HepG2 (cell line): ENCODE results near the gene CMIP. TPM values are rescaled to one million over a fixed set of nuclear protein-coding genes. Genes with fewer than 3 reads are reported as not detected.

Experiments
- ATAC-seq: fragments of 200-7000 bp; cut with Tn5 transposase; 3 replicates; pipeline ENCODE4 v1.9.1; 2020; ENCODE audit warnings: mild to moderate bottlenecking, moderate library complexity
- BruUV-seq: library from RNA; stranded (reverse); fragments of 400-500 nt; replicated peaks from 2 replicates; lab custom pipeline; 2021; lab: Mats Ljungman, UMichigan
- CTCF ChIA-PET: fragments of 300-600 bp; formaldehyde crosslinking; extraction: SDS; loops from one replicate; lab custom pipeline; 2021; ENCODE audit warnings: low total read pairs, inconsistent platforms, low intra/inter-chr PET ratio; lab: Yijun Ruan, JAX
- POLR2A ChIA-PET: fragments of 350-600 bp; sonication (Branson Sonifier 250); formaldehyde crosslinking; loops from one replicate; lab custom pipeline; 2020; ENCODE audit warnings: antibody characterized with exemption, inconsistent platforms; lab: Yijun Ruan, JAX
- DNase-seq: peaks from one replicate; pipeline ENCODE4 v3.0.0-alpha.2; 2015; ENCODE audit warnings: low spot score
- FAIRE-seq: peaks from 3 replicates; lab custom pipeline; 2011; peaks lifted over from hg19 to GRCh38; lab: Jason Lieb, UNC
- H2AFZ ChIP-seq: one replicate; pipeline ENCODE4 v1.6.1; 2011; ENCODE audit warnings: low read length, inconsistent platforms
- H3K27ac ChIP-seq: fragments of 300-600 bp; 3 replicates; pipeline ENCODE4 v1.8.0; 2011; ENCODE audit warnings: mixed run types, mild to moderate bottlenecking, mixed read lengths, low read length, inconsistent platforms; ENCODE audit not compliant: insufficient read depth; ENCODE audit errors: extremely low read length
- H3K27me3 ChIP-seq, 2 experiments: fragments of 200-600 bp in 1 of 2; 2 replicates in 1 of 2; 3 replicates in 1 of 2; pipeline versions ENCODE4 v1.6.0 to v1.8.0; 2011; ENCODE audit warnings: low read length in 2 of 2, mild to moderate bottlenecking in 2 of 2, moderate library complexity in 2 of 2, inconsistent platforms in 1 of 2; ENCODE audit not compliant: insufficient read depth in 2 of 2, control insufficient read depth in 1 of 2
- H3K36me3 ChIP-seq, 2 experiments: fragments of 200-600 bp in 1 of 2; replicated peaks in 1 of 2; 2 replicates in 1 of 2; 3 replicates in 1 of 2; pipeline versions ENCODE4 v1.5.1 to v1.8.0; 2011; ENCODE audit warnings: low read length in 2 of 2, inconsistent platforms in 1 of 2; ENCODE audit not compliant: insufficient read depth in 2 of 2, control insufficient read depth in 1 of 2
- H3K4me1 ChIP-seq: 2 replicates; pipeline ENCODE4 v1.5.1; 2012; ENCODE audit warnings: low read length, inconsistent platforms; ENCODE audit not compliant: insufficient read depth
- H3K4me2 ChIP-seq: 2 replicates; pipeline ENCODE4 v1.6.0; 2011; ENCODE audit warnings: low read depth, low read length, inconsistent platforms
- H3K4me3 ChIP-seq, 3 experiments: fragments of 200-600 bp in 1 of 3; sonication (generic), shearing (Covaris generic) in 1 of 3; replicated peaks in 1 of 3; 2 replicates each; pipeline ENCODE4 v1.5.1; 2011 to 2016; ENCODE audit warnings: low read length in 3 of 3, inconsistent platforms in 2 of 3, low read depth in 2 of 3, mild to moderate bottlenecking in 2 of 3, control low read depth in 1 of 3, mixed read lengths in 1 of 3; ENCODE audit not compliant: insufficient read depth in 1 of 3
- H3K79me2 ChIP-seq: one replicate; pipeline ENCODE4 v1.6.1; 2011; ENCODE audit warnings: low read length, inconsistent platforms; ENCODE audit not compliant: insufficient read depth
- H3K9ac ChIP-seq: 2 replicates; pipeline ENCODE4 v1.6.0; 2011; ENCODE audit warnings: mild to moderate bottlenecking, low read depth, low read length, inconsistent platforms; ENCODE audit not compliant: insufficient read depth
- H3K9me3 ChIP-seq: 2 replicates; pipeline ENCODE4 v1.5.1; 2012; ENCODE audit warnings: mild to moderate bottlenecking, low read length
- H4K20me1 ChIP-seq: 2 replicates; pipeline ENCODE4 v1.6.0; 2011; ENCODE audit warnings: inconsistent platforms, mild to moderate bottlenecking, low read length, moderate library complexity; ENCODE audit not compliant: insufficient read depth
- ESRRA ChIP-seq: sonication (generic); formaldehyde crosslinking; IDR thresholded peaks from 2 replicates; pipeline ENCODE4 v1.5.1; 2020; ENCODE audit warnings: mild to moderate bottlenecking, low read depth, missing genetic modification reagents
- KAT8 ChIP-seq: IDR thresholded peaks from 2 replicates; pipeline ENCODE4 v1.6.1; 2016; ENCODE audit warnings: missing genetic modification reagents, missing compliant biosample characterization
- REST ChIP-seq, 2 experiments: IDR thresholded peaks; 2 replicates each; pipeline ENCODE4 v1.6.1; 2011 to 2012; ENCODE audit warnings: low read length in 2 of 2, borderline replicate concordance in 1 of 2, low read depth in 1 of 2, mild to moderate bottlenecking in 1 of 2, moderate library complexity in 1 of 2
- SKI ChIP-seq: fragments of 450-650 bp; IDR thresholded peaks from one replicate; pipeline ENCODE4 v1.6.1; 2018; ENCODE audit warnings: mild to moderate bottlenecking; ENCODE audit not compliant: partially characterized antibody
- ZBTB44 ChIP-seq: sonication (generic); formaldehyde crosslinking; IDR thresholded peaks from 2 replicates; pipeline ENCODE4 v1.4.0; 2020; ENCODE audit warnings: missing genetic modification reagents
- ZFP36L2 ChIP-seq: sonication (generic); formaldehyde crosslinking; IDR thresholded peaks from 2 replicates; pipeline ENCODE4 v1.4.0; 2020; ENCODE audit warnings: missing genetic modification reagents
- ZFX ChIP-seq: sonication (generic); formaldehyde crosslinking; IDR thresholded peaks from 2 replicates; pipeline ENCODE4 v1.4.0; 2020; ENCODE audit warnings: mild to moderate bottlenecking, low read depth, missing genetic modification reagents, moderate library complexity
- ZMYM3 ChIP-seq: sonication (generic); formaldehyde crosslinking; IDR thresholded peaks from 2 replicates; pipeline ENCODE4 v1.5.1; 2020; ENCODE audit warnings: mild to moderate bottlenecking, missing genetic modification reagents
- ZNF576 ChIP-seq: sonication (generic); formaldehyde crosslinking; IDR thresholded peaks from 2 replicates; pipeline ENCODE4 v1.4.0; 2020; ENCODE audit warnings: mild to moderate bottlenecking, missing genetic modification reagents
- ZNF589 ChIP-seq: sonication (generic); formaldehyde crosslinking; conservative IDR thresholded peaks from 2 replicates; pipeline ENCODE4 v1.8.0; 2022; ENCODE audit warnings: mild to moderate bottlenecking, moderate library complexity, missing genetic modification reagents
- ZNF891 ChIP-seq: sonication (generic); formaldehyde crosslinking; IDR thresholded peaks from 2 replicates; pipeline ENCODE4 v1.5.0; 2020; ENCODE audit warnings: mild to moderate bottlenecking, missing genetic modification reagents
- WGBS: methylation state at CpG from one replicate; pipeline ENCODE4 v1.1.6; 2017; ENCODE audit warnings: low lambda C conversion rate; 5-methylcytosine and 5-hydroxymethylcytosine counted together
- in situ Hi-C: cut with HindIII; loops from 2 replicates; pipeline ENCODE4 v1.10.0; 2017; ENCODE audit warnings: low pct_unique_long_range_greater_than_20kb; ENCODE audit not compliant: extremely low pct_ligation_motif_present
- intact Hi-C: fragments of 100-400 bp; cut with micrococcal nuclease; formaldehyde crosslinking; loops from one replicate; pipeline ENCODE4 v1.10.0; 2022; ENCODE audit not compliant: unreplicated experiment
- polyA plus RNA-seq, 8 experiments: library from polyadenylated mRNA; depleted of rRNA in 3 of 8; stranded (reverse) in 7 of 8; unstranded in 1 of 8; fragments of >200 nt; fragmentation: Illumina TruSeq in 4 of 8; extraction: Trizol in 4 of 8; gene quantifications; 2 replicates each; pipeline versions ENCODE4 v1.2.1 to v1.2.3, GENCODE V29; 2011 to 2016; ENCODE audit warnings: low read depth in 4 of 8, missing spikeins in 1 of 8, mixed read lengths in 1 of 8; ENCODE audit not compliant: insufficient read depth in 1 of 8
- total RNA-seq, 5 experiments: library from RNA; depleted of rRNA; stranded (reverse); fragments of >200 nt; fragmentation: Illumina TruSeq; extraction: Trizol; gene quantifications; 2 replicates each; pipeline ENCODE4 v1.2.3, GENCODE V29; 2016; ENCODE audit warnings: low read depth in 1 of 5

The CMIP gene
- total and polyA plus RNA-seq, 2 of the 13 experiments (the other 11 are each of a cell fraction or from before 2014, with no cell fraction given): 10.9 to 18.1 TPM

- CTCF ChIA-PET: no interaction called here
- H3K27me3 ChIP-seq: no peaks in the 10 kb centered on the region
- no peak overlapping the region for H3K27ac ChIP-seq
- H3K79me2 ChIP-seq: peaks cover 91% of the 10 kb centered on the region
- no peak overlapping the region for H3K4me3 ChIP-seq
- no peaks in the 10 kb centered on the region for H3K9me3 ChIP-seq
- WGBS: 89% methylated on average over 4 of the region's 4 CpGs
- intact Hi-C loops: no loop called here
- ATAC-seq (no peak), DNase-seq (no peak), FAIRE-seq (no peak)
- no peak overlapping the region for H2AFZ ChIP-seq
- in situ Hi-C loops: no loop called here
- BruUV-seq: no TSS peak
- POLR2A ChIA-PET: no interaction called here
- H3K4me2 ChIP-seq: no peak overlapping the region
- no peak overlapping the region for H3K9ac ChIP-seq
- H4K20me1 ChIP-seq: peaks cover 93% of the 10 kb centered on the region
- peaks cover 18 to 53% of the 10 kb centered on the region in 2 experiments for H3K36me3 ChIP-seq
- peaks cover 55% of the 10 kb centered on the region for H3K4me1 ChIP-seq
- 0 out of 2 replicates have a peak, but pooled peaks have one; percentile 12 for TF ChIP-seq ZMYM3 (CRISPR knock-in tag)
- peak; percentile 58; the same call in 1 of the 2 replicates for TF ChIP-seq ESRRA
- no peak for TF ChIP-seq ZNF589
- peak; percentile 55 for TF ChIP-seq SKI
Measured at GRCh38 chr16:81517150-81517499, 72.5 kb downstream of the CMIP start.

- no peak overlapping the region for H3K27ac ChIP-seq
- H3K9me3 ChIP-seq: no peaks in the 10 kb centered on the region
- DNase-seq: no peak
- in situ Hi-C loops (no loop called here), intact Hi-C loops (no loop called here)
- H3K9ac ChIP-seq: no peak overlapping the region
- ChIA-PET POLR2A (no interaction called here), CTCF (no interaction called here)
- H4K20me1 ChIP-seq: peaks cover 92% of the 10 kb centered on the region
- no TSS peak for BruUV-seq
- no peak overlapping the region for H2AFZ ChIP-seq
- H3K4me1 ChIP-seq: peaks cover 49% of the 10 kb centered on the region
- peaks cover 18 to 56% of the 10 kb centered on the region in 2 experiments for H3K36me3 ChIP-seq
- no peak for ATAC-seq
- peaks cover 94% of the 10 kb centered on the region for H3K79me2 ChIP-seq
- no peak overlapping the region for H3K4me2 ChIP-seq
- H3K27me3 ChIP-seq: no peaks in the 10 kb centered on the region
- no peak for FAIRE-seq
- 97% methylated on average over 20 of the region's 20 CpGs for WGBS
- no peak overlapping the region for H3K4me3 ChIP-seq
- TF ChIP-seq ZBTB44 (no peak), REST (IDR thresholded peaks at IDR 0.05; ENCODE audit: borderline replicate concordance in 1 of 2, low read depth in 1 of 2, low read length in 2 of 2) (no peak), KAT8 (no peak), ZFX (CRISPR knock-in tag) (no peak), ZFP36L2 (no peak), ZNF576 (CRISPR knock-in tag) (no peak), ZNF891 (CRISPR knock-in tag) (no peak)
Measured at GRCh38 chr16:81517629-81518438, 73.2 kb downstream of the CMIP start.
